ENCODE measurements around the gene MRPL40. TPM values are rescaled to one million over a fixed set of nuclear protein-coding genes. Genes with fewer than 3 reads are reported as not detected.

Gene MRPL40
- total RNA-seq, 2 experiments from 2014 or later = 10.7 to 11.3 TPM

DNA sequence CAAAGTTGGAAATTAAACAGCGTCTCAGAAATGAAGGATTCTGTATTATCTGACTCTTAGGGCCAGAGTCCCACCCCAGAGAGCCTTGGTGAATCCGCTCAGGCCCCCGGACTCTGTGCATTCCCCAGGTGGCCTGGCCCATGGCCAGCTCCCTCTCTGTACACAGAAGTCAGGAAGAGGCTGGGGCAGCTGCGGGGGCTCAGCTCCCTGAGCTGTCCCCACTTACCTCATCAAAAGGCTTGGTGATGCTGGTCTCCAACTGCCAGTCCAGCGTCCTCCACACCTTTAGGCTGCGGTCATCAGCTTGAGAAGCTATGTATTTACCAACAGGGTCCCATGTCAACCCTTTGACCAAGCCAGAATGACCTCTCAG lies 35.8 kb upstream of the MRPL40 start:
- TF ChIP-seq, protein P1, sequence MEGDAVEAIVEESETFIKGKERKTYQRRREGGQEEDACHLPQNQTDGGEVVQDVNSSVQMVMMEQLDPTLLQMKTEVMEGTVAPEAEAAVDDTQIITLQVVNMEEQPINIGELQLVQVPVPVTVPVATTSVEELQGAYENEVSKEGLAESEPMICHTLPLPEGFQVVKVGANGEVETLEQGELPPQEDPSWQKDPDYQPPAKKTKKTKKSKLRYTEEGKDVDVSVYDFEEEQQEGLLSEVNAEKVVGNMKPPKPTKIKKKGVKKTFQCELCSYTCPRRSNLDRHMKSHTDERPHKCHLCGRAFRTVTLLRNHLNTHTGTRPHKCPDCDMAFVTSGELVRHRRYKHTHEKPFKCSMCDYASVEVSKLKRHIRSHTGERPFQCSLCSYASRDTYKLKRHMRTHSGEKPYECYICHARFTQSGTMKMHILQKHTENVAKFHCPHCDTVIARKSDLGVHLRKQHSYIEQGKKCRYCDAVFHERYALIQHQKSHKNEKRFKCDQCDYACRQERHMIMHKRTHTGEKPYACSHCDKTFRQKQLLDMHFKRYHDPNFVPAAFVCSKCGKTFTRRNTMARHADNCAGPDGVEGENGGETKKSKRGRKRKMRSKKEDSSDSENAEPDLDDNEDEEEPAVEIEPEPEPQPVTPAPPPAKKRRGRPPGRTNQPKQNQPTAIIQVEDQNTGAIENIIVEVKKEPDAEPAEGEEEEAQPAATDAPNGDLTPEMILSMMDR (IDR thresholded peaks at IDR 0.05) = no peak
- Mint-ChIP-seq H3K4me3 (no peak overlapping the region), H3K27ac (no peak overlapping the region), H3K9me3 (no peaks in the 10 kb centered on the region), H3K4me1 (ENCODE audit: low read depth) (no peaks in the 10 kb centered on the region), H3K27me3 (no peaks in the 10 kb centered on the region), H3K36me3 (ENCODE audit: low read depth) (peaks cover 96% of the 10 kb centered on the region)
- CTCF ChIA-PET = no interaction called here
- POLR2A ChIA-PET = no interaction called here
- Histone ChIP-seq H3K27ac (ENCODE audit: low read depth in 1 of 2, low read length in 2 of 2) (no peak overlapping the region), H3K27me3 (ENCODE audit: control insufficient read depth in 1 of 2, insufficient read depth in 2 of 2, low read length in 2 of 2) (no peaks in the 10 kb centered on the region), H3K9me3 (ENCODE audit: control insufficient read depth in 1 of 2, insufficient read depth in 1 of 2, low read length in 2 of 2) (no peaks in the 10 kb centered on the region), H3K4me1 (ENCODE audit: insufficient read depth, low read length) (no peaks in the 10 kb centered on the region), H3K4me3 (ENCODE audit: low read length) (no peak overlapping the region), H3K36me3 (ENCODE audit: insufficient read depth, low read length) (peaks cover 77% of the 10 kb centered on the region)
- DNase-seq (no peak), ATAC-seq (ENCODE audit: poor library complexity) (no peak)
- intact Hi-C loops (cut with DNase I, micrococcal nuclease) = no loop called here

DNA sequence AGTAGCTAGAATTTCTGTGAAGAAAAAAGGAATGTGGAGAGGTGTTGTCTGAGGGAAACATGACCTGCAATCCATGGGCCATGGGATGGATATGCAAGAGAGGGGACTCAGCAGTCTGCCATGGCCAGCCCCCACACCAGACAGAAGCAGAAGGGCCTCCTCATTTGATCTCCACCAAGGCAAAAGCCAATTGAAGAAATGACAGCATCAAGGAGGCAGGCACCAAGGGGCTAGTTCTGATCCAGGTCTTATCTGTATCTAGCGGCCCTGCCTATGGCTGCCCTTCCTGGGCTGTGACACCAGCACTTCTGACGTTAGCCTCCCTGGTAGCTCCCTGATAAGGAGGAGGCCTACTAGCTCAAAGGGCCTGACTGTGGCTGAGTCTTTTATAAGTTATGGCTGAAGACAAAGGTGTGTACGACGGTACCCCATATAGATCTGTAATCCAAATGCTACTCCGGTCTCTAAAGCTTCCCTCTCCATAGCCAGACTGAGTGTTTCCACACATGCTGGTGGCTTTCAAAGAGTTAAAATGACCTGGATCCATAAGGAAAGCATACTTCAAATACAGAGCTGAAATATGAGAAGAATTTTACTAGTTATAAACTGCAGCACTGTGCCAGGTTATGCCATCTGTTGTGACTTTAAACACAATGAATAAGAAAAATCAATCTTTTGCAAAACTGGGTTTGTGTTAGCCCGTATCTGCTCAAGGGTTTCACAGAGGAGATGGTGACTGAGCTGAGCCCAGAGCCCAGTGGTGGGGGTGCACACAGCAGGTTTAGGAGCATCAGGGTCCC lies 35.2 kb upstream of the MRPL40 start:
- POLR2A ChIA-PET = no interaction called here
- no peaks in the 10 kb centered on the region for H3K4me1 ChIP-seq (ENCODE audit: insufficient read depth, low read length)
- no peak overlapping the region for H3K27ac ChIP-seq (ENCODE audit: low read depth in 1 of 2, low read length in 2 of 2)
- H3K27me3 ChIP-seq (ENCODE audit: control insufficient read depth in 1 of 2, insufficient read depth in 2 of 2, low read length in 2 of 2) = no peaks in the 10 kb centered on the region
- CTCF ChIA-PET = no interaction called here
- peaks cover 76% of the 10 kb centered on the region for H3K36me3 ChIP-seq (ENCODE audit: insufficient read depth, low read length)
- no peak overlapping the region for H3K4me3 ChIP-seq (ENCODE audit: low read length)
- no peaks in the 10 kb centered on the region for H3K27me3 Mint-ChIP-seq
- no peak overlapping the region for H3K27ac Mint-ChIP-seq
- no peak for DNase-seq
- no peaks in the 10 kb centered on the region for H3K4me1 Mint-ChIP-seq (ENCODE audit: low read depth)
- intact Hi-C loops (cut with DNase I, micrococcal nuclease) = no loop called here
- no peak for ATAC-seq (ENCODE audit: poor library complexity)
- peaks cover 97% of the 10 kb centered on the region for H3K36me3 Mint-ChIP-seq (ENCODE audit: low read depth)
- TF ChIP-seq, protein P1 (IDR thresholded peaks at IDR 0.05) = no peak
- H3K9me3 ChIP-seq (ENCODE audit: control insufficient read depth in 1 of 2, insufficient read depth in 1 of 2, low read length in 2 of 2) = no peaks in the 10 kb centered on the region
- no peak overlapping the region for H3K4me3 Mint-ChIP-seq
- H3K9me3 Mint-ChIP-seq = no peaks in the 10 kb centered on the region

DNA sequence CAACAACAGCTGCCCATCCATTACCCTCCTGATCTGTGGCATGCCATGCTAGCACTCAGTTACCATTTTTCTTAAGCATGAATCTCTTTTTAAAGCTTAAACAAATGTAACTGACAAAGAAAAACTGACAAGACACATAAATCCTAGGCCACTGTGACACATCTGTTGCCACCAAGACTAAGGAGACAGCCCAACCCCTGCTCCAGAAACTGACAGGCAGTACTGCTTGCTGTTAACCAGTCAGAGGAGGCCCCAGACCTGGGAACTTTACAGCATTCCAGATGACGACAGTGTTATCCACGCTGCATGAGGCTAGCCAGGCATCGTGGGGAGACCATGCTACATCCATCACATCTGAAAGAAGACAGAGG lies 34.6 kb upstream of the MRPL40 start:
- ATAC-seq (ENCODE audit: poor library complexity) (no peak), DNase-seq (no peak)
- ChIA-PET POLR2A (no interaction called here), CTCF (no interaction called here)
- H3K27ac Mint-ChIP-seq = no peak overlapping the region
- H3K4me3 Mint-ChIP-seq = no peak overlapping the region
- Histone ChIP-seq H3K27ac (ENCODE audit: low read depth in 1 of 2, low read length in 2 of 2) (no peak overlapping the region), H3K4me3 (ENCODE audit: low read length) (no peak overlapping the region), H3K4me1 (ENCODE audit: insufficient read depth, low read length) (no peaks in the 10 kb centered on the region), H3K36me3 (ENCODE audit: insufficient read depth, low read length) (peaks cover 70% of the 10 kb centered on the region), H3K9me3 (ENCODE audit: control insufficient read depth in 1 of 2, insufficient read depth in 1 of 2, low read length in 2 of 2) (no peaks in the 10 kb centered on the region), H3K27me3 (ENCODE audit: control insufficient read depth in 1 of 2, insufficient read depth in 2 of 2, low read length in 2 of 2) (no peaks in the 10 kb centered on the region)
- H3K9me3 Mint-ChIP-seq = no peaks in the 10 kb centered on the region
- no peaks in the 10 kb centered on the region for H3K4me1 Mint-ChIP-seq (ENCODE audit: low read depth)
- H3K36me3 Mint-ChIP-seq (ENCODE audit: low read depth) = peaks cover 95% of the 10 kb centered on the region
- intact Hi-C loops (cut with DNase I, micrococcal nuclease) = no loop called here
- TF ChIP-seq, protein P1 (IDR thresholded peaks at IDR 0.05) = no peak
- no peaks in the 10 kb centered on the region for H3K27me3 Mint-ChIP-seq
